RWPE2 (cell line): ENCODE data around the gene CHADL.

ENCODE experiments used
- ATAC-seq: fragments of 200-7000 bp; cut with Tn5 transposase; 3 replicates; pipeline ENCODE4 v1.9.1; 2021; ENCODE audit warnings: low read depth
- DNase-seq: peaks from one replicate; pipeline ENCODE4 v3.0.0-alpha.2; 2020; ENCODE audit warnings: low spot score
- H3K27ac ChIP-seq: fragments of 450-650 bp; 2 replicates; pipeline ENCODE4 v1.5.1; 2017; ENCODE audit warnings: mild to moderate bottlenecking; ENCODE audit not compliant: poor library complexity, severe bottlenecking
- H3K27me3 ChIP-seq: fragments of 250-450 bp; sonication (Bioruptor Pico); 2 replicates; pipeline ENCODE4 v1.5.1; 2021; ENCODE audit warnings: mild to moderate bottlenecking, moderate library complexity; ENCODE audit not compliant: insufficient read depth, poor library complexity, severe bottlenecking
- H3K36me3 ChIP-seq: fragments of 250-450 bp; sonication (Bioruptor Pico); 2 replicates; pipeline ENCODE4 v1.5.1; 2020; ENCODE audit warnings: low read depth, mild to moderate bottlenecking, moderate library complexity
- H3K4me1 ChIP-seq: fragments of 250-450 bp; sonication (Bioruptor Pico); 2 replicates; pipeline ENCODE4 v1.5.1; 2021; ENCODE audit warnings: mild to moderate bottlenecking, moderate library complexity; ENCODE audit not compliant: insufficient read depth, poor library complexity, severe bottlenecking
- H3K4me3 ChIP-seq: fragments of 250-450 bp; sonication (Bioruptor Pico); 2 replicates; pipeline ENCODE4 v1.5.1; 2021; ENCODE audit warnings: mild to moderate bottlenecking, moderate library complexity; ENCODE audit not compliant: severe bottlenecking
- H3K9me3 ChIP-seq: fragments of 250-450 bp; sonication (Bioruptor Pico); 2 replicates; pipeline ENCODE4 v1.5.1; 2021; ENCODE audit warnings: mild to moderate bottlenecking, moderate library complexity; ENCODE audit not compliant: severe bottlenecking
- CTCF ChIP-seq: fragments of 450-650 bp; IDR thresholded peaks from one replicate; pipeline ENCODE4 v1.5.1; 2017; ENCODE audit warnings: mild to moderate bottlenecking, moderate library complexity; ENCODE audit not compliant: poor library complexity, severe bottlenecking

Gene CHADL

GRCh38 chr22:41240377-41241132, at the start of gene CHADL:
Gene CHADL (minus strand): TSS chr22:41240931. CDS start chr22:41240881, 50 bp downstream.
- no peak for TF ChIP-seq CTCF
- ATAC-seq (no peak), DNase-seq (no peak)
- Histone ChIP-seq H3K4me3 (no peak within 1 kb of the TSS), H3K27ac (no peak within 1 kb of the TSS), H3K4me1 (no peaks in the 10 kb centered on the region), H3K36me3 (no peaks in the 10 kb centered on the region), H3K27me3 (no peaks in the 10 kb centered on the region), H3K9me3 (no peaks in the 10 kb centered on the region)

GRCh38 chr22:41289671-41290070, 48.9 kb upstream of the CHADL start:
- Histone ChIP-seq H3K27me3 (no peaks in the 10 kb centered on the region), H3K9me3 (no peaks in the 10 kb centered on the region), H3K36me3 (peaks cover 6% of the 10 kb centered on the region), H3K27ac (peak overlapping the region; percentile 99), H3K4me3 (no peak overlapping the region), H3K4me1 (peaks cover 45% of the 10 kb centered on the region)
- ATAC-seq (no peak), DNase-seq (no peak)
- no peak for TF ChIP-seq CTCF

- H3K9me3 ChIP-seq = no peaks in the 10 kb centered on the region
- peak; percentile 73 for DNase-seq
- peak overlapping the region; percentile 11 for H3K4me3 ChIP-seq
- peaks cover 50% of the 10 kb centered on the region for H3K4me1 ChIP-seq
- H3K27me3 ChIP-seq = no peaks in the 10 kb centered on the region
- peak overlapping the region; percentile 99 for H3K27ac ChIP-seq
- TF ChIP-seq CTCF = peak; percentile 41
- ATAC-seq = peak; percentile 60
- H3K36me3 ChIP-seq = peaks cover 18% of the 10 kb centered on the region
Observed at GRCh38 chr22:41288245-41288946, 47.7 kb upstream of the CHADL start.

DNA sequence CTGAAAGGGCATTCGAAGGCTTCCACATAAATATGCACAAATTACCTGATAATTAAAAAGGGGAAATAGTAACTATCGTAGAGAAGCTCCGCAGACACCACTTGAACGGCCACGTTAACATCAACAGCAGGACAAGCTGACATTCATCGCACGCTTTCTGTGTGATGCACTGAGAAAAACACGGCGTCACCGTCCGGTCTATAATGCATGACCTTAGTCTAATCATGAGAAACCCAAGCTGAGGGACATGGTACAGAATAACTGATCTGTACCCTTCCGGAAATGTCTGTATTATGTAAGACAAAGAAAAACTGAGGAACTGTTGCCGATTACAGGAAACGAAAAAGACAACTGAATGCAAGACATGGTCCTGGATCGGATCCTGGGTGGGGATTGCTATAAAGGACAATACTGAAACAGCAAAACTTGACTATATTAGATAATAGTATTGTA, 45.9 kb upstream of the CHADL start:
- H3K4me3 ChIP-seq = peak overlapping the region; percentile 25
- peak overlapping the region; percentile 99 for H3K27ac ChIP-seq
- H3K36me3 ChIP-seq = peaks cover 36% of the 10 kb centered on the region
- H3K27me3 ChIP-seq = no peaks in the 10 kb centered on the region
- TF ChIP-seq CTCF = no peak
- no peaks in the 10 kb centered on the region for H3K9me3 ChIP-seq
- peaks cover 50% of the 10 kb centered on the region for H3K4me1 ChIP-seq
- ATAC-seq = no peak
- DNase-seq = no peak
